HG02840 (cell line): Measurements from ENCODE around the gene IFI30.
A peak's percentile ranks its signal among the peaks of the same experiment; 100 is the strongest.
"Not testable (repeated sequence)": the region's sequence is repeated elsewhere in the genome, so short reads cannot be mapped to it uniquely, and the experiment has no call there.

Experiments
- ATAC-seq: cut with Tn5 transposase; IDR thresholded peaks from one replicate; pipeline ENCODE4 v1.9.1; 2021; ENCODE audit warnings: mild to moderate bottlenecking, moderate library complexity, moderate number of reproducible peaks; ENCODE audit not compliant: unreplicated experiment, low FRiP score

Gene IFI30

DNA sequence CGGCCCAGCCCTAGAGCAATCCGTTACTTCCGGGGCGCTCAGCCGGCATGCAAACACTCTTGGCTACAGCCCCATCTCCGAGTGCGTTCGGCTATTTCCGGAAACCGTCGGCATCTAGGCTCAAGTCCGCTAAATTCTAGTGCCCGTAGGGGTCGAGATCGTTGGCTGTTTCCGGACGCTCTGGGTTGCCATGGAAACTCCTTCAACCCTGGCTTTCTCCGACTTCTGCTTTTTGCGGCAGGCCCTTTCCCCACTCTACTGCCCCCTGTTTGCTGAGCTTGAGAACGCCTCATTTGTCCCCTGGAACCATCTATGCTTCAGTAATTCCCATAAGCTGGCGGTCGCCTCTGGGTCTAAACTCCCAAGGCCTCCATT is 21.2 kb upstream of the IFI30 start:
- ATAC-seq, result peak; percentile 70

DNA sequence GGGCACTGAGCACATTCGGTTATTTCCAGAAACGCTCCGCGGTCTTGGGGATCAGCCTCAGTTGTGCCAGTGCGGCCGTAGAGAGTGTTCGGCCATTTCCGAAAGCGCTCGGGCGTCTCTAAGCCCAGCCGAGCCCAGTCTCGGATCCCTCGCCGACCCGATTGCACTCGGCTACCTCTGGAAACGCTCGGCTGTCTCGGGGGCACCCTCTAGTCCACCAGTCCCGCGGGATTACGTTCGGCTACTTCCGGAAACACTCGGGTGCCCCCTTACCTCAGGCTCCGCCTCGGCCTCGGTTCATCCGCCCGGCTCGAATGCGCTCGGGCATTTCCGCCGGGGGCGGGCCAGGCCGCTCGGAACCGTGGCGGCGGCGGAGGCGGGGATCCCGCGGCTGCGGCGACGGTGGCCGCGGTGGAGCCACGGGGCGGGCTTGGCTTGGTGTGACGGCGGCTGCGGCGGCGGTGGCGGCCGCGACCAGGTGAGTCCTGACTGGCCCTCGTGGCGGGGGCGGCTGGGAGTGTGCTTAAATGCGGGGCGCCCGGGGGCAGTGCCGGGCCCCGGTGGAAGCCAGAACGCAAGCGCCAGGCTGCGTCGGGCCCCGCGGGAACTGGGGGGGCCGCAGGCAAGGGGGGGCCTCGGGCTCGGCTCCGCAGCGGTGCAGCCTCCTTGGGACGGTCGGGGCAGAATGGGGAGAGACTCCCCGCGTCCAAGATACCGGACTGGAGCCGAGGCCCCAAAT is 20.6 kb upstream of the IFI30 start, which contains the start of gene PIK3R2:
Gene PIK3R2, plus strand, starts transcription at position 347 of the 739 bp plus-strand sequence. CDS start 2,717 bp downstream, outside the sequence.
- ATAC-seq, result peak; percentile 66

DNA sequence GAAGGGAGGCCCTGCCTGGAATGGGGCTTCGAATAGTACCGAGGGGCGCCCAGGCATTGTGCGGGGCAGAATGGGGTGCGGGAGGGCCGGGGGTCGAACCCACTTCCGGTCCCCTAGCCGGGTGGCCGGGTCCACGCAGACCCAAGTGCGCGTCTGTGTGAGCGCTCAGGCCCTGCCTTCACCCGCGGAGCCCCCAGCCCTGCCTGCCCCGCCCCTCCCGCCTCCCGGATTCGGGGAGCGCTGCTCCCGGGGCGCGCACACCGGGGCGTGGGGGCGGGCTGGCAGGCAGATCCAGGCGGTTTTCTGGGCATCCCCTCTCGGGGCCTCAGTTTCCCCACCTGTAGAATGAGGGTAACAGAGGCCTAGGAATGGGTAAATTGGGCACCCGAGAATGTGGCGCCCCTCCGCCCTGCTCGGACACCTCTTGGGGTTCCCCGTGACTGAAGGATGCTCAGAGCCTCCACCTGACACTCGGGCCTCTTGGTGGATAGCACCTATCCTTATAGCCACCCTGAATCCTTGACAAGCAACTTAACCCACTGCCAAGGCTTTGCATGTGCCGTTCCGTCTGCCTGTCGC is 20.0 kb upstream of the IFI30 start:
- ATAC-seq, result no peak

DNA sequence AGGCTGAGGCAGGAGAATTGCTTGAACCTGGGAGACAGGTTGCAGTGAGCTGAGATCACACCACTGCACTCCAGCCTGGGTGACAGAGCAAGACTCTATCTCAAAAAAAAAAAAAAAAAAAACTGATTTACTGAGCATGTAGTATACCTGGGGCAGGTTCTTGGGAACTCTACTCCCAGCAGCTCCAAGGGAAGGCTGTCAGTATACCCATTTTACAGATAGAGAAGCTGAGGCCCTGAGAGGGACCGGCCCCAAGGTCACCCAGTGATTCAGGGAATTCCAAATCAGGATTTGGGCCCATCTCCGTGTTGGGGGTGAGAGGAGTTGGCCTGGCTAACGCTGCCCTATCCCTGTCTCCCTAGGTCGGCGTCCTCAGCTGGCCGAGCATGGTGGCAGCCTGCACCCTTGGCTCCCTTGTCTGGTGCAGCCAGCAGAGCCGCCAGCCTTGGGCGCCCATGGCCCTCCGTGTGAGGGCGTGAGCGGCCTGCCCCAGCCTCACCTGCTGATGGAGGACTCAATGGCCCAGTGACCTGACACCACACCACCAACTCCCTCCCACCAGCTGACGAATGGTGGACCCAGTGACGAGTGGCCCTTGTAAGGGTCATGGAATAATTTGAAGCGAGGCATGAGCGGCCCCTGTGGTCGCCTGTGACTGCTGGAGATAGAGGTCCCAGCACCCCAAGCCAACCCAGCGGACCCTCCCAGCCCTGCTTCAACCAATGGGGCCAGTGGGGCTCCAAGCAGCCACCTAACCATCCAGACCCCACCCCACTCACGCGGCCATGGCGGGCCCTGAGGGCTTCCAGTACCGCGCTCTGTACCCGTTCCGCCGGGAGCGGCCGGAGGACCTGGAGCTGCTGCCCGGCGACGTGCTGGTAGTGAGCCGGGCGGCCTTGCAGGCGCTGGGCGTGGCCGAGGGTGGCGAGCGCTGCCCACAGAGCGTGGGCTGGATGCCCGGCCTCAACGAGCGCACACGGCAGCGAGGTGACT is 18.2 kb upstream of the IFI30 start:
- ATAC-seq, result no peak

DNA sequence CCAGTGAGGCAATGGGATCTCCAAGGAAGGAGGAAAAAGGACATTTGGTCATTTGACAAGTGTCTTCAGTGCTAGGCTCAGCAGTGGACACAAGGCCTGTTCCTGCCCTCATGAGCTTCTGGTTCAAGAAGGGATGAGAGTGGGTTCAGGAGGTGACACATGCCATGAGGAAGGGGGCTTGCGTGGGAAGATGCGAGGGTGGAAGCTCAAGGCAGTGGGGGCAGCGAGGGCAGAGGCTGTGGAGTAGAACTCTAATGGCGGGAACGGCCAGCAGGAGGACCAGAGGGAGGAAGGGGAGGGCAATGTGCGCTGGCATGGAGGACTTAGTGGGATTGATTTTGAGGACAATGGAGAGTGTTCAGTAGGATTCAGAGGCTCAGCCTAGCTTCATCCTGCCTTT is 17.3 kb upstream of the IFI30 start:
- no peak for ATAC-seq

GRCh38 chr19:18156841-18157464 is 16.7 kb upstream of the IFI30 start:
- no peak for ATAC-seq

GRCh38 chr19:18157465-18158063 is 16.0 kb upstream of the IFI30 start:
- ATAC-seq, result no peak

DNA sequence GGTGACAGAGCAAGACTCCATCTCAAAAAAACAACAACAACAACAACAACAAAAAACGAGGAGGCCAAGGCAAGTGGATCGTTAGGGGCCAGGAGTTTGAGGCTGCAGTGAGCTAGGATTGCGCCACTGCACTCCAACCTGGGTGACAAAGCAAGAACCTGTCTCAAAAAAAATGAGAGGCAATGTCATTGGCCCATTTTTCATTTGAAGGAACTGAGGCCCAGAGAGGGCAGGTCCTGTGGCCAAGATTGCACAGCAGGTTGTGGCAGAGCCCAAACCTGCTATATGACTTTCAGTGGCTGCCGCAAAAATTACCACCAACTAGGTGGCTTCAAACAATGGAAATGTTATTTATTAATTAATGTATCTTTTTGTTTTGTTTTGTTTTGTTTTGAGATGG is 15.1 kb upstream of the IFI30 start:
- no peak for ATAC-seq

DNA sequence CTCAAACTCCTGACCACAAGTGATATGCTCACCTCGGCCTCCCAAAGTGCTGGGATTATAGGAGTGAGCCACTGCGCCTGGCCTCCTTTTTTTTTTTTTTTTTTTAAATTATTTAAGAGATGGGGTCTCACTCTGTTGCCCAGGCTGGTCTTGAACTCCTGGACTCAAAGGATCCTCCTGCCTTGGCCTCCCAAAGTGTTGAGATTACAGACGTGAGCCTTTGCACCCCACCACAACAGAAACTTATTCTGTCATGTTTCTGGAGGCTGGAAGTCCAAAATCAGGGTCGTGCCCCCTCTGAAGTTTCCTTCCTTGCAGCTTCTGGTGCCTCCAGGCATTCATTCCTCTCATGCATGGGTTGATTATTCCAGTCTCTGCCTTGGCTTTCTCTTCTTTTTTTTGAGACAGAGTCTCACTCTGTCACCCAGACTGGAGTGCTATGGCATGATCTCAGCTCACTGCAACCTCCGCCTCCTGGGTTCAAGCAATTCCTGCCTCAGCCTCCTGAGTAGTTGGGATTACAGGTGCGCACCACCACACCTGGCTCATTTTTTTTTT is 14.5 kb upstream of the IFI30 start:
- not testable (repeated sequence) for ATAC-seq

DNA sequence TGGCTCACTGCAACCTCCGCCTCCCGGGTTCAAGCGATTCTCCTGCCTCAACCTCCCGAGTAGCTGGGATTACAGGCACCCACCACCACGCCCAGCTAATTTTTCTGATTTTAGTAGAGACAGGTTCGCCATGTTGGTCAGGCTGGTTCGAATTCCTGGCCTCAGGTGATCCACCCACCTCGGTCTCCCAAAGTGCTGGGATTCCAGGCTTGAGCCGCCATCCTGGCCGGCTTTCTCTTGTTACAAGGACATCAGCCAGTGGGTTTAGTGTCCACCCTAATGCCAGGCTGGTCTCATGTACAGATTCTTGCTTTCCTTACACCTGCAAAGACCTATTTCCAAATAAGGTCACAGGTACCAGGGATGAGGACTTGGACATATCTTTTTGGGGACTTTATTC is 13.8 kb upstream of the IFI30 start:
- no peak for ATAC-seq

GRCh38 chr19:18160493-18160970 is 13.1 kb upstream of the IFI30 start:
- no peak for ATAC-seq

GRCh38 chr19:18160971-18161635 is 12.5 kb upstream of the IFI30 start:
- no peak for ATAC-seq

DNA sequence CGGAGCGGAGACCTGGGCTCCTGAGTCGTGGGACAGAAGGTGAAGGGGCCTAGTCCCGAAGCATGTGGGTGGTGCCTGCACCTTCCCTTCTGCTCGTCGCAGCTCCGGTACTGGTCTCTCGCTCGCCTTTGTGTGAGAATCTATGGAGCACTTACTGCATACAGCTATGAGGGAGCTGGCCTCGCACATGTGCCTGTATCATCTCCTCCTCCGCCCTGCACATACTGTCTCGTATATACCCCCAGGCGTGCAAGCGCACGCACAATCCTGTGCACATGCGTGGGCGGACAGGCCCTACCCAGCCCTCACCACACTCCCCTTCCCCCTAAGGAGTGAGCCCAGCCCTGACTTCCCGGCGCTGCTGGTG is 12.0 kb upstream of the IFI30 start:
- no peak for ATAC-seq

GRCh38 chr19:18164072-18164471 is 9.5 kb upstream of the IFI30 start:
- no peak for ATAC-seq

GRCh38 chr19:18165794-18166544 is 7.6 kb upstream of the IFI30 start:
- ATAC-seq, result no peak

GRCh38 chr19:18167011-18167410 is 6.6 kb upstream of the IFI30 start:
- ATAC-seq, result no peak

GRCh38 chr19:18167975-18168645 is 5.5 kb upstream of the IFI30 start:
- no peak for ATAC-seq
